Measurements from ENCODE around the gene HSD17B2.
"Not testable (repeated sequence)": the region's sequence is repeated elsewhere in the genome, so short reads cannot be mapped to it uniquely, and the experiment has no call there.

HSD17B2 gene

DNA sequence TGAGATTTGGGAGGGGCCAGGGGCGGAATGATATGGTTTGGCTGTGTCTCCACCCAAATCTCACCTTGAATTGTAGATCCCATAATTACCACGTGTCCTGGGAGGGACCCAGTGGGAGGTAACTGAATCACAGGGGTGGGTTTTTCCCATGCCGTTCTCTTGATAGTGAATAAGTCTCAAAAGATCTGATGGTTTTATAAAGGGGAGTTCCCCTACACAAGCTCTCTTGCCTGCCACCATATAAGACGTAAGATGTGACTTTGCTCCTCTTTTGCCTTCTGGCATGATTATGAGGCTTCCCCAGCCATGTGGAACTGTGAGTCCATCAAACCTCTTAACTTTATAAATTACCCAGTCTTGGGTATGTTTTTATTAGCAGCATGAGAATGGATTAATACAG, 25.3 kb upstream of the HSD17B2 start:
- not testable (repeated sequence) for DNase-seq
- WGBS (ENCODE audit: insufficient coverage), result 100% methylated on average over 1 of the region's 4 CpGs

DNA sequence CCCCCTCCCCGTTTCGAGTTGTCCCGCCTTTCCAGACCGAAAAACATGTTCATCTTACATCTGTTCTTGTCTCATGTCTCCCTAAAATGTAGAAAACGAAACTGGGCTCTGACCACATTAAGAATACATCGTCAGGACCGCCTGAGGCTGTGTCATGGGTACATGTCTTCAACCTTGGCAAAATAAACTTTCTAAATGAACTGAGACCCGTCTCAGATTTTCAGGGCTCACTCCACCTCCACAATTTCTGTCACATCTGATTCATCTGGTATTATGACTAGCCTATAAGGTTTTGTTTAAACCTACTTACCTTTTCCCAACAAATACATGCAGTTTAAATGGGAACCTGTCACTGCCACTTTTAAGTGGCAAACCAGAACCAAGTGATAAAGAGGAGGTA, 24.4 kb upstream of the HSD17B2 start:
- peak overlapping the region in 1 of 2 experiments; percentile 19 for H3K27ac ChIP-seq (ENCODE audit: insufficient read depth in 1 of 2, low read depth in 1 of 2, low read length in 2 of 2, poor library complexity in 1 of 2, severe bottlenecking in 2 of 2)
- CTCF ChIA-PET, result no interaction called here
- 96% methylated on average over 7 of the region's 8 CpGs for WGBS (ENCODE audit: insufficient coverage)
- H3K36me3 ChIP-seq (ENCODE audit: control insufficient read depth in 4 of 4, insufficient read depth in 4 of 4, low read length in 3 of 4), result peaks cover 0 to 12% (median 2%) of the 10 kb centered on the region in 4 experiments
- peak overlapping the region in 6 of 7 experiments; percentile 50 to 84 (median 69) for H3K4me3 ChIP-seq (ENCODE audit: control insufficient read depth in 1 of 7, extremely low read depth in 1 of 7, insufficient read depth in 4 of 7, low read depth in 2 of 7, low read length in 6 of 7)
- peaks cover 0 to 3% (median 0%) of the 10 kb centered on the region in 5 experiments for H3K27me3 ChIP-seq (replicated peaks in 2 of 5; ENCODE audit: control insufficient read depth in 4 of 5, insufficient read depth in 5 of 5, low read length in 4 of 5)
- peaks cover 3 to 25% (median 15%) of the 10 kb centered on the region in 5 experiments for H3K9me3 ChIP-seq (ENCODE audit: control extremely low read depth in 1 of 5, control insufficient read depth in 4 of 5, insufficient read depth in 2 of 5, low read depth in 1 of 5, low read length in 4 of 5)
- DNase-seq, result no peak
- H3K4me1 ChIP-seq (ENCODE audit: control extremely low read depth in 1 of 4, control insufficient read depth in 4 of 4, insufficient read depth in 4 of 4, low read length in 3 of 4), result peaks cover 0 to 11% (median 4%) of the 10 kb centered on the region in 4 experiments
- POLR2A ChIA-PET, result no interaction called here

More for the DNA sequence above, 25.3 kb upstream of the HSD17B2 start:
- POLR2A ChIA-PET; H3K4me3 ChIP-seq (ENCODE audit: control insufficient read depth in 1 of 7, extremely low read depth in 1 of 7, insufficient read depth in 4 of 7, low read depth in 2 of 7, low read length in 6 of 7); CTCF ChIA-PET; H3K27ac ChIP-seq (ENCODE audit: insufficient read depth in 1 of 2, low read depth in 1 of 2, low read length in 2 of 2, poor library complexity in 1 of 2, severe bottlenecking in 2 of 2); H3K27me3 ChIP-seq (replicated peaks in 2 of 5; ENCODE audit: control insufficient read depth in 4 of 5, insufficient read depth in 5 of 5, low read length in 4 of 5): not testable (repeated sequence)
- Histone ChIP-seq H3K9me3 (ENCODE audit: control extremely low read depth in 1 of 5, control insufficient read depth in 4 of 5, insufficient read depth in 2 of 5, low read depth in 1 of 5, low read length in 4 of 5) (peaks cover 0 to 19% (median 10%) of the 10 kb centered on the region in 5 experiments), H3K4me1 (ENCODE audit: control extremely low read depth in 1 of 4, control insufficient read depth in 4 of 4, insufficient read depth in 4 of 4, low read length in 3 of 4) (peaks cover 0 to 11% (median 4%) of the 10 kb centered on the region in 4 experiments), H3K36me3 (ENCODE audit: control insufficient read depth in 4 of 4, insufficient read depth in 4 of 4, low read length in 3 of 4) (peaks cover 0 to 12% (median 2%) of the 10 kb centered on the region in 4 experiments)

DNA sequence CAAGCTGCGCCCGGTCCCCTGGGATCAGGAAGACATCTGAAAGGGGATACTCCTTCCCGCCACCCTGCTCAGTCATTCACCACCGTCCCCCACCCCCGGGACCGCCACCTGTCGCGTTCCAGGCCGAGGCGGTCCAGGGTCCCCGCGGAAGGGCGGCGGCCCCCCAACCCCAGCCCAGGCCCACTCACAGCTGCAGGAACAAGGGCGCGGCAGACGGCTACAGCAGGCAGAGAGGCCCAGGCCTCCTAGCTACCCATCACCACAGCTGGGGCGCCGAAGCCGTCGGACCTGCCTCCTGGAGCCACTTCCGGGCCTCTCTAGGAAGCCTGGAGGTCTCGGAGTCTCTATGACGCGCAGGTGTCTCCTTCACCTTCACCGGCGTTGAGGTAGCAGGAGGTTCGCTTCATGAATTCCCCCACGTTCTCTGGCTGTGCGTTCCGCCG, 23.8 kb upstream of the HSD17B2 start, which contains the start of gene SDR42E1:
Gene SDR42E1 (minus strand): TSS at position 272 of the 443 bp plus-strand sequence. CDS start 10,612 bp downstream, outside the sequence.
- CTCF ChIA-PET, result no interaction called here

DNA sequence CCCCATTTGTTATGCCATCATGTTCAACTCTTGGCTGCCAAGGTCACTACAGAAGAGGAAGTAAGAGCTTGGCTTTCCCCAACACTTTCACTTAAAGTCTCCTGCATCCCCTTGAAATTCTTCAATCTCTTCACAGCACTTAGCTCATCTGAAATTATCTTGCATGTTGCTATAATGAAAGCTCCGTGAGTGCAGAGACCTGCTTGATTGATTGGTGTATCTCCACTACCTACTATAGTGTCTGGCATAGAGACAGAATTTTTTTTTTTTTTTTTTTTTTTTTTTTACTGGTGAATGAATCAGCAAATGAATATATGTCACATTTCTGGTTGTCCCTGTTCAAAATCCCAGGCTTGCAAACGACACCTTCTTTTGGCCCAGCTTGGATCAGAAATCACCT, 21.9 kb upstream of the HSD17B2 start:
- no peak overlapping the region for H3K27ac ChIP-seq (ENCODE audit: insufficient read depth in 1 of 2, low read depth in 1 of 2, low read length in 2 of 2, poor library complexity in 1 of 2, severe bottlenecking in 2 of 2)
- H3K36me3 ChIP-seq (ENCODE audit: control insufficient read depth in 4 of 4, insufficient read depth in 4 of 4, low read length in 3 of 4), result peaks cover 0 to 8% (median 0%) of the 10 kb centered on the region in 4 experiments
- CTCF ChIA-PET, result no interaction called here
- POLR2A ChIA-PET, result no interaction called here
- H3K9me3 ChIP-seq (ENCODE audit: control extremely low read depth in 1 of 5, control insufficient read depth in 4 of 5, insufficient read depth in 2 of 5, low read depth in 1 of 5, low read length in 4 of 5), result peaks cover 3 to 25% (median 15%) of the 10 kb centered on the region in 5 experiments
- no peak overlapping the region for H3K4me3 ChIP-seq (ENCODE audit: control insufficient read depth in 1 of 7, extremely low read depth in 1 of 7, insufficient read depth in 4 of 7, low read depth in 2 of 7, low read length in 6 of 7)
- 80% methylated on average over 1 of the region's 2 CpGs for WGBS (ENCODE audit: insufficient coverage)
- peaks cover 0 to 11% (median 4%) of the 10 kb centered on the region in 4 experiments for H3K4me1 ChIP-seq (ENCODE audit: control extremely low read depth in 1 of 4, control insufficient read depth in 4 of 4, insufficient read depth in 4 of 4, low read length in 3 of 4)
- peak in 2 of 3 donors; percentile 35 to 38 for DNase-seq
- H3K27me3 ChIP-seq (replicated peaks in 2 of 5; ENCODE audit: control insufficient read depth in 4 of 5, insufficient read depth in 5 of 5, low read length in 4 of 5), result peaks cover 0 to 3% (median 0%) of the 10 kb centered on the region in 5 experiments

More for the DNA sequence above, 23.8 kb upstream of the HSD17B2 start, which contains the start of gene SDR42E1:
- Histone ChIP-seq H3K4me3 (ENCODE audit: control insufficient read depth in 1 of 7, extremely low read depth in 1 of 7, insufficient read depth in 4 of 7, low read depth in 2 of 7, low read length in 6 of 7) (peak within 1 kb of the TSS; percentile 37 to 84 (median 66)), H3K36me3 (ENCODE audit: control insufficient read depth in 4 of 4, insufficient read depth in 4 of 4, low read length in 3 of 4) (peaks cover 0 to 12% (median 2%) of the 10 kb centered on the region in 4 experiments), H3K27me3 (replicated peaks in 2 of 5; ENCODE audit: control insufficient read depth in 4 of 5, insufficient read depth in 5 of 5, low read length in 4 of 5) (peaks cover 0 to 3% (median 0%) of the 10 kb centered on the region in 5 experiments), H3K27ac (ENCODE audit: insufficient read depth in 1 of 2, low read depth in 1 of 2, low read length in 2 of 2, poor library complexity in 1 of 2, severe bottlenecking in 2 of 2) (peak within 1 kb of the TSS in 1 of 2 experiments; percentile 19), H3K4me1 (ENCODE audit: control extremely low read depth in 1 of 4, control insufficient read depth in 4 of 4, insufficient read depth in 4 of 4, low read length in 3 of 4) (peaks cover 0 to 11% (median 4%) of the 10 kb centered on the region in 4 experiments), H3K9me3 (ENCODE audit: control extremely low read depth in 1 of 5, control insufficient read depth in 4 of 5, insufficient read depth in 2 of 5, low read depth in 1 of 5, low read length in 4 of 5) (peaks cover 3 to 25% (median 15%) of the 10 kb centered on the region in 5 experiments)
- DNase-seq, result peak; percentile 48 to 64 (median 55)
- WGBS (ENCODE audit: insufficient coverage), result 10% methylated on average over 31 of the region's 32 CpGs
- POLR2A ChIA-PET, result no interaction called here

DNA sequence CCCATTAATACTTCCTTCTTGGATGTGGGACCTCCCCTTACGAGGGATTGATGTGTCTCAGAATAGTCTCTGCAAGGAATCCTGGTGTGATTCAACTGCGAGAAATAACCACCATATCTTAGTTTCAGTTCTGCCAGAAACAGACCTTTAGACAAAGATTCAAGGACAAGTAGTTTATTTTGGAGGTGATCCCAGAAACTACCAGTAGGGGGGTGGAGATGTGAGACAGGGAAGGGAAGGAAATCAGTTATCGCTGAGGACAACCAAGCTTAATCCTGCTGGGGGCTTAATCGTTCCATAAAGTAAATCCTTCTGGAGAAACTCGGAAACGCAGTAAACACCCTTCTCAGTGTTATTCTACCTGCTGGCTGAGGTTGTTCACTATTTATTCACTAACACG, 18.8 kb upstream of the HSD17B2 start:
- peaks cover 3 to 14% (median 7%) of the 10 kb centered on the region in 5 experiments for H3K9me3 ChIP-seq (ENCODE audit: control extremely low read depth in 1 of 5, control insufficient read depth in 4 of 5, insufficient read depth in 2 of 5, low read depth in 1 of 5, low read length in 4 of 5)
- DNase-seq, result peak in 2 of 3 donors; percentile 26 to 30
- no peaks in the 10 kb centered on the region for H3K36me3 ChIP-seq (ENCODE audit: control insufficient read depth in 4 of 4, insufficient read depth in 4 of 4, low read length in 3 of 4)
- peaks cover 0 to 4% (median under 1%) of the 10 kb centered on the region in 4 experiments for H3K4me1 ChIP-seq (ENCODE audit: control extremely low read depth in 1 of 4, control insufficient read depth in 4 of 4, insufficient read depth in 4 of 4, low read length in 3 of 4)
- H3K4me3 ChIP-seq (ENCODE audit: control insufficient read depth in 1 of 7, extremely low read depth in 1 of 7, insufficient read depth in 4 of 7, low read depth in 2 of 7, low read length in 6 of 7), result no peak overlapping the region
- ChIA-PET CTCF (interaction anchor here (1.0 to 1.2 kb wide), 2 partner anchors 13 to 122 kb away, joined by 3 read pairs; no protein-coding TSS in a partner anchor), POLR2A (no interaction called here)
- peaks cover 0 to 7% (median 3%) of the 10 kb centered on the region in 5 experiments for H3K27me3 ChIP-seq (replicated peaks in 2 of 5; ENCODE audit: control insufficient read depth in 4 of 5, insufficient read depth in 5 of 5, low read length in 4 of 5)
- 77% methylated on average over 2 of the region's 7 CpGs for WGBS (ENCODE audit: insufficient coverage)
- no peak overlapping the region for H3K27ac ChIP-seq (ENCODE audit: insufficient read depth in 1 of 2, low read depth in 1 of 2, low read length in 2 of 2, poor library complexity in 1 of 2, severe bottlenecking in 2 of 2)

DNA sequence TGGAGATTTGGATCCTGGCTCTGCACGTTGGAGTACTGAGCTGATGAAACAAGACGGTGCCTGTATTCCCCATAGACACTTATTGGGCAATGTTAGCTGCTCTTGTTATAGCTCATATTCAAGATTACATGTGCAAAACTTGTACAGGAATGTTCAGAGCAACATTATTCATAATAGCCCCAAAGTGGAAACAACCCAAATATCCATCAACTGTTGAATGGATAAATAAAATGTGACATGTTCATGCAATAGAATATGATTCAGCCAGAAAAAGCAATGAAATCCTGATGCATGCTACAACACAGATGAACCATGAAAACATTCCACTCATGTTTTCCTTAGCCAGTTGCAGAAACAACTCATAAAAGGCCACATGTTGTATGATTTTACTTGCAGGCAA, 18.1 kb upstream of the HSD17B2 start:
- no peak for DNase-seq
- no peak overlapping the region for H3K4me3 ChIP-seq (ENCODE audit: control insufficient read depth in 1 of 7, extremely low read depth in 1 of 7, insufficient read depth in 4 of 7, low read depth in 2 of 7, low read length in 6 of 7)
- ChIA-PET CTCF (interaction anchor here (1.0 to 1.2 kb wide), 2 partner anchors 13 to 122 kb away, joined by 3 read pairs; no protein-coding TSS in a partner anchor), POLR2A (no interaction called here)
- 86% methylated on average over 1 of the region's 2 CpGs for WGBS (ENCODE audit: insufficient coverage)
- H3K4me1 ChIP-seq (ENCODE audit: control extremely low read depth in 1 of 4, control insufficient read depth in 4 of 4, insufficient read depth in 4 of 4, low read length in 3 of 4), result no peaks in the 10 kb centered on the region
- H3K27me3 ChIP-seq (replicated peaks in 2 of 5; ENCODE audit: control insufficient read depth in 4 of 5, insufficient read depth in 5 of 5, low read length in 4 of 5), result peaks cover 0 to 7% (median 3%) of the 10 kb centered on the region in 5 experiments
- H3K27ac ChIP-seq (ENCODE audit: insufficient read depth in 1 of 2, low read depth in 1 of 2, low read length in 2 of 2, poor library complexity in 1 of 2, severe bottlenecking in 2 of 2), result no peak overlapping the region
- H3K36me3 ChIP-seq (ENCODE audit: control insufficient read depth in 4 of 4, insufficient read depth in 4 of 4, low read length in 3 of 4), result no peaks in the 10 kb centered on the region
- H3K9me3 ChIP-seq (ENCODE audit: control extremely low read depth in 1 of 5, control insufficient read depth in 4 of 5, insufficient read depth in 2 of 5, low read depth in 1 of 5, low read length in 4 of 5), result peaks cover 3 to 14% (median 7%) of the 10 kb centered on the region in 5 experiments

DNA sequence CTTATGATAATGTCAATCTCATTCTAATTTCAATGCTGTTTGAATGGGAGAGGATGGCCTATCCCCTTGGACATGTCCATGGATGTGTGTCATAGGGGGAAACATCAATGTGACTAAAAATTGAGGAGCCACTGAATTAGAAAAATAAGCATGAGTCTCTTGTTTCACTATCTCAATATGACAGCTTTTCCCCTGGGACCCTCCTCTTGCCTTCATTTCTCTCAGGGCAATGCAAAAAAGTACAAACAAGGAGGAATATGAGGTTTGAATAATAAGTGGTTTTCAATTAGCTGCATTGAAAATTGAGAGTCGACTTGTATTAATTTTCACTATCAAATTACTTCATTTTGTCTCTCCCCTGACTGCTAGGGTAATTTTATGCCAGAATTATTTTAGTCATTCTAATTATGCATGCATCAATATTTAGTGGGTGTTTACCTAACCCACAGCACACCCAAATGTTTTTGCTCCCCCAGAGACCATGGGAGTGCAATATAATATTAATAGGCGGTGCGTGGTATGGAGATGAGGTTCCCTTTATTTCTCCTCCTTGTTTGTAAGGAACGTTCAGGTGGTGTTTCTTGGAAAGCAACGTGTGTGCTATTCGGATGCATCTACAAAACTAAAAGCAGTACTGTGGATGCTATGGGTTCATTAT, 17.0 kb upstream of the HSD17B2 start:
- Histone ChIP-seq H3K9me3 (ENCODE audit: control extremely low read depth in 1 of 5, control insufficient read depth in 4 of 5, insufficient read depth in 2 of 5, low read depth in 1 of 5, low read length in 4 of 5) (peaks cover 3 to 13% (median 7%) of the 10 kb centered on the region in 5 experiments), H3K27me3 (replicated peaks in 2 of 5; ENCODE audit: control insufficient read depth in 4 of 5, insufficient read depth in 5 of 5, low read length in 4 of 5) (peaks cover 0 to 7% (median 3%) of the 10 kb centered on the region in 5 experiments), H3K36me3 (ENCODE audit: control insufficient read depth in 4 of 4, insufficient read depth in 4 of 4, low read length in 3 of 4) (no peaks in the 10 kb centered on the region), H3K27ac (ENCODE audit: insufficient read depth in 1 of 2, low read depth in 1 of 2, low read length in 2 of 2, poor library complexity in 1 of 2, severe bottlenecking in 2 of 2) (no peak overlapping the region), H3K4me3 (ENCODE audit: control insufficient read depth in 1 of 7, extremely low read depth in 1 of 7, insufficient read depth in 4 of 7, low read depth in 2 of 7, low read length in 6 of 7) (no peak overlapping the region), H3K4me1 (ENCODE audit: control extremely low read depth in 1 of 4, control insufficient read depth in 4 of 4, insufficient read depth in 4 of 4, low read length in 3 of 4) (no peaks in the 10 kb centered on the region)
- DNase-seq, result no peak
- POLR2A ChIA-PET, result no interaction called here
- no CpG with 5 or more reads among the region's 6 CpGs for WGBS (ENCODE audit: insufficient coverage)
- CTCF ChIA-PET, result interaction anchor here (0.6 kb wide), 1 partner anchor 213 kb away, joined by 3 read pairs; no protein-coding TSS in a partner anchor

Measured in common myeloid progenitor, CD34-positive (primary cell).